ENCODE results near the gene FGFRL1.

DNA sequence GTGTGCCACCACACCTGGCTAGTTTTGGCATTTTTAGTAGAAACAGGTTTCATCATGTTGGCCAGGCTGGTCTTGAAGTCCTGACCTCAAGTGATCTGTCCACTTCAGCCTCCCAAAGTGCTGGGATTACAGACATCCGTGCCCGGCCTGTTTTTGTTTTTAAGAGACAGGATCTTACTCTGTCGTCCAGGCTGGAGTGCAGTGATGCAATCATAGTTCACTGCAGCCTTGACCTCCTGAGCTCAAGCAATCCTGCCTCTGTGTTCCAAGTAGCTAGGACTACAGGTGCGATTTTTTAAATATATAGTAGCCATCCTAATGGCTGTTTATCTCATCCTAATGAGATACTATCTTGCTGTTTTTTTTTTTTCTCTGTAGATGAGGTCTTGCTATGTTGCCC, 54.3 kb downstream of the FGFRL1 start:
- TF ChIP-seq POLR2A (IDR thresholded peaks at IDR 0.05; ENCODE audit: low read depth, low read length) (no peak), SPI1 (IDR thresholded peaks at IDR 0.05; ENCODE audit: low read depth, low read length) (no peak), POU2F2 (IDR thresholded peaks at IDR 0.05; ENCODE audit: low read depth, low read length) (no peak), POLR2AphosphoS5 (IDR thresholded peaks at IDR 0.05; ENCODE audit: low read depth, low read length) (no peak), PAX5 (IDR thresholded peaks at IDR 0.05; ENCODE audit: insufficient read depth, low read length, severe bottlenecking) (no peak)

Data from GM12891 (cell line).